ENCODE results near the gene AOPEP. TPM values are rescaled to one million over a fixed set of nuclear protein-coding genes. Genes with fewer than 3 reads are reported as not detected.
A peak's percentile ranks its signal among the peaks of the same experiment; 100 is the strongest.

Gene AOPEP
- total RNA-seq, 1 experiment from 2014 or later = 15.0 TPM

- no peak overlapping the region for H2AK5ac ChIP-seq (ENCODE audit: insufficient read length, low read length)
- H3K27me3 ChIP-seq (ENCODE audit: insufficient read depth, low read length) = no peaks in the 10 kb centered on the region
- DNase-seq = peak; percentile 27
- H3K9me3 ChIP-seq (ENCODE audit: control insufficient read depth, low read depth, low read length) = no peaks in the 10 kb centered on the region
- no peak overlapping the region for H3K4me2 ChIP-seq (ENCODE audit: insufficient read depth, insufficient read length, low read length)
- H3T11ph ChIP-seq (ENCODE audit: low read length) = no peak overlapping the region
- H2BK5ac ChIP-seq (ENCODE audit: insufficient read length, low read length) = no peak overlapping the region
- no peak overlapping the region for H3K18ac ChIP-seq (ENCODE audit: insufficient read length, low read depth, low read length)
- H3K27ac ChIP-seq (ENCODE audit: insufficient read length, low read depth, low read length) = no peak overlapping the region
- Mint-ChIP-seq H3K36me3 (ENCODE audit: insufficient read depth in 1 of 3, low read depth in 3 of 3) (no peaks in the 10 kb centered on the region; a peak in 1 of 7 replicates), H3K4me3 (no peak overlapping the region), H3K9me3 (no peaks in the 10 kb centered on the region), H3K27ac (peak overlapping the region in 1 of 3 experiments; percentile 72; a peak in 2 of 7 replicates), H3K27me3 (ENCODE audit: low read depth) (no peaks in the 10 kb centered on the region), H3K4me1 (peaks cover 39% of the 10 kb centered on the region in 2 experiments)
- no CpG with 5 or more reads among the region's 18 CpGs for WGBS (ENCODE audit: extremely low coverage, insufficient read length, low lambda C conversion rate)
- no peak overlapping the region for H2BK120ac ChIP-seq (ENCODE audit: low read depth, low read length, poor library complexity, severe bottlenecking)
- H4K20me1 ChIP-seq (ENCODE audit: control insufficient read depth, insufficient read depth, insufficient read length) = no peaks in the 10 kb centered on the region
- H2BK15ac ChIP-seq (ENCODE audit: low read depth, low read length) = no peak overlapping the region
- no peaks in the 10 kb centered on the region for H3K79me1 ChIP-seq (ENCODE audit: insufficient read depth, low read depth, low read length, poor library complexity, severe bottlenecking)
- H4K91ac ChIP-seq (ENCODE audit: insufficient read length, low read depth, low read length) = no peak overlapping the region
- TF ChIP-seq CTCF (conservative IDR thresholded peaks at IDR 0.05) = no peak
- no peaks in the 10 kb centered on the region for H3K23me2 ChIP-seq (ENCODE audit: insufficient read length, low read depth, low read length, poor library complexity, severe bottlenecking)
- H3K14ac ChIP-seq (ENCODE audit: insufficient read depth, low read length) = no peak overlapping the region
- no peak overlapping the region for H3K4ac ChIP-seq (ENCODE audit: low read depth, low read length)
- H4K8ac ChIP-seq (replicated peaks; ENCODE audit: insufficient read length, low read depth, low read length) = no peak overlapping the region
- peaks cover 2% of the 10 kb centered on the region; the same call in 1 of the 2 replicates for H3K79me2 ChIP-seq (ENCODE audit: insufficient read depth, low read length)
- no peak overlapping the region for H2BK12ac ChIP-seq (ENCODE audit: insufficient read length, low read depth, low read length)
- H2BK20ac ChIP-seq (ENCODE audit: low read depth, low read length, poor library complexity, severe bottlenecking) = no peak overlapping the region
- H3K56ac ChIP-seq (ENCODE audit: insufficient read length, low read depth, low read length) = no peak overlapping the region
- H3K23ac ChIP-seq (ENCODE audit: insufficient read length, low read depth, low read length) = no peak overlapping the region
- H3K9ac ChIP-seq (ENCODE audit: extremely low read depth, insufficient read length, low read length) = no peak overlapping the region
- H2AFZ ChIP-seq (ENCODE audit: low read length) = no peak overlapping the region
- H3K4me1 ChIP-seq (ENCODE audit: insufficient read depth, low read length) = no peaks in the 10 kb centered on the region
- H4K5ac ChIP-seq (ENCODE audit: insufficient read length, low read depth, low read length) = no peak overlapping the region
These were observed 350.7 kb downstream of the AOPEP start for GRCh38 chr9:95077053-95077765.
